Hematopoietic multipotent progenitor cell treated with erythropoietin and hydrocortisone succinate and interleukin-3 and kit ligand, for 17 days (in vitro differentiated cells): ENCODE measurements around the gene CLDN7.

Source experiments
- DNase-seq: peaks from one replicate; pipeline ENCODE4 v3.0.0-alpha.2; 2015; ENCODE audit warnings: low spot score

The CLDN7 gene

GRCh38 chr17:7219229-7219811 lies 43.0 kb downstream of the CLDN7 start:
- DNase-seq, result no peak

- no peak for DNase-seq
Measured at GRCh38 chr17:7218758-7219157, 43.5 kb downstream of the CLDN7 start.

- no peak for DNase-seq
Measured at GRCh38 chr17:7218166-7218565, 44.1 kb downstream of the CLDN7 start.

DNA sequence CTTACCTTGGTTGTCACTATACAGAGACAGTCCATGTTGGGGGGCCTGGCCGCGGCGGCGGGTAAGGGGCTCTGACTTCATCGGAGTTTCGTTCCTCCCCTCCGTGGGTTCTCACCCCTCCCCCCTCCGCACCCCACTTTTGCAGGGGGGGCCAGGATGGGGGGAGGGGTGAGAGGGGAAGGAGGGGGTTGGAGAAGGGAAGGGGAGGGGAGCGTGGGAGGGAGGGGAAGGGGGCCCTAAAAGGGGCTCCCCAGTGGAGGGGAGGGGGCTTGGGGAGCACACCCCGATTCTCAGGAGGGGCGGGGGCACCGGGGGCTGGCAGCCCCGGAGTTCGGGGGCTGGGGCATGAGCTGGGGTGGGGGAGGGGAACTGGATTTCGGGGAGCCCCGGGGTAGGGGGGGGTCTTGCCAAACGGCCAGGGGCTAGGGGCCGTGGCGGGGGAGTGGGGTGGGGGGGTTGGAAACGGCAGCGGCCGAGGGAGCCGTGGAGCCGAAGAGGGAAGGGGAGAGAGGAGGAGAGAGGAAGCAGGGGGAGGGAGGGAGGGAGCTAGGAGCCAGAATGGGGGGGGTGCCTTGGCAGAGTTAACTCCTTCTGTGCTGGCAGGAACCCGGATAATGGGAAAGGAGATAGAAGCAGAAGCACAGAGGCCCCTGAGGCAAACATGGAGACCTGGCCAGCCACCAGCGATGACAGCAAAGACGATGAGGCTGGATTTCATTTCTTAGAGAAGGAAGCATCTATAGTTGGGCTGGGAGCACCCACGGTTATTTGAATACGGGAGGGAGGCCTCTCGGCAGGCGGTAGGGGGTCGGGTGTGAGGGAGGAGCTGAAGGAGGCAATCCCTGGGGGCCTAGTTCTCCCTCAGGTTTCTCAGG lies 44.9 kb downstream of the CLDN7 start:
- no peak for DNase-seq

DNA sequence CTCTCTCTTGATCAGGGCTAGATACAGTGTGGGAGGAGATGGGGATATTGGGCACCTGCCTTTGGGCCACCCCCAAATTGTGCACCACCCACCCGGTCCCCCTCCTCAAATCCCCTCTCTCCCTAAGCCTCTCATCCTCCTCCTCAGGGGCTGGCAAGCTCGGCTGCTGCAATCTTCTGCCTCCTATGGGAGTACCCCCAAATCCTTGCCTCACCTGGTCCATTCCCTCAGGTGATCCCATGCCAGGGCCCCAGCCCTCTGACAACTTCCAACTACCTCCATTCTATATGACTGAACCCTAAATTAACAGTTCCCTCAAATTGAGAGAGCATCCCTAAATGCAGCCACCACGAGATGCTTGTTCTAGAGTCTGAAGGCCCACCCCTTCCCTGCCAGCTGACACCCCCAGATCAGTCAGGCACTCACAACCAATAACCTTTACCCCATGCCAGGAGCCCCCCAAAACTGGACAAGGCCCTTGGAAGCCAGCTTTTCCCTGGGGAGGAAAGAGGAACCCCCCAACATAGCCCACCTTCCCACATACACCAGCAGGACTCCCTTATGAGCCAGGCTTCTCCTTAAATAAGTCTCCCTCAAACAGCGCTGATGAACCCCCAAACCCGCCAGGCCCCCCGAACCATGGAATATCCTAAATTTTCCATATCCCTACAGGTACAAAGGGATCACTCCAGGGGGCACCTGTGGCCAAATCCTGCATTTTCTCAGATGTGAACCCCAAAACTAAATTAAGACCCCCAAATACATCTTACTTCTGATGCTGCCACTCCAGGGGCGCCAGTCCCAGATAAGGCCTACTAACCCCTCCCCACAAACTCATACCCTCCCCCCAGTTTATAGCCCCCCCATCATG lies 45.8 kb downstream of the CLDN7 start:
- DNase-seq, result no peak

GRCh38 chr17:7215652-7216180 lies 46.6 kb downstream of the CLDN7 start:
- DNase-seq, result no peak

- DNase-seq, result no peak
Measured at GRCh38 chr17:7215136-7215638, 47.1 kb downstream of the CLDN7 start.

DNA sequence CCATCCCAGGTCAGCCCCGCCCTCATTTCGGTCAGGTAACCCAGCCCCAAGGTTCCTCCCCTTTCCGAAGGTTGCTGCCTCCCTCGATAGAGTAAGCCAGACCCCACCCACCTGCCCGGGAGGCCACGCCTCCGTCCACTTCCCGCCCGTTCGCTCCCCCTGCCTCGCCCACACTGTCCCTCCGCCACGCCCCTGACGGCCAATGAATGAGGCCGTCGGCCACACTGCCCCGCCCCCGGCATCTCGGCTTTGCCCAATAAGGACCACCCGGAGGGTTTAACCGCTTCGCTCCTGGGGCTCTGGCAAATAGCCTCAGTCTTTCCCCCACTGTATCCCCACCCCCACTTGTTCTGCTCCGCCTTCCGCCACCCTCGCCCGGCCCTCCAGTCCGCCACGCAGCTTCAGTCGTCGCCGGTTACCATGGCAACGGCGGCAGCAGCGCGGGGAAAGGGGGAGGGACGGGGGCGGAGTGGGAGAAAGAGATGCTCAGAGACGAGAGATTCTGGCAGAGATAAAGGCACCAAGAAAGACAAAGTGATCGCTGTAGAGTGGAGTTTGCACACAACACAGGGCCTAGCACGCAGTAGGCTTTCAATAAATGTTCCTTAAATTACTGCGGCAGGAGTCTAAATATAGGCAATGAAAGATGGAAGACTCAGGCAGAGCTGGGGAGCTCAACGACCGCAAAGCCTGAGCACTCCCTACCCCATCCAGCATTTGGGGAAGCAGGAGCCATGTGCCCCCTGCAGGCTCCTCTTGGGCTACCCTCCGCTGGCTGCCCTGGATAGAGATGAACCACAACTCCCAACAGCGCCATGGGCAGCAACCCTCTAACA lies 47.8 kb downstream of the CLDN7 start:
- DNase-seq, result peak; percentile 89

- DNase-seq, result peak; percentile 69
Measured at GRCh38 chr17:7213895-7214299, 48.4 kb downstream of the CLDN7 start.

GRCh38 chr17:7211491-7212273 lies 50.6 kb downstream of the CLDN7 start:
- DNase-seq, result no peak
